ENCODE results near the gene P2RY6. TPM values are rescaled to one million over a fixed set of nuclear protein-coding genes. Genes with fewer than 3 reads are reported as not detected.

P2RY6 gene
- total RNA-seq, 2 donors from 2014 or later: not detected

DNA sequence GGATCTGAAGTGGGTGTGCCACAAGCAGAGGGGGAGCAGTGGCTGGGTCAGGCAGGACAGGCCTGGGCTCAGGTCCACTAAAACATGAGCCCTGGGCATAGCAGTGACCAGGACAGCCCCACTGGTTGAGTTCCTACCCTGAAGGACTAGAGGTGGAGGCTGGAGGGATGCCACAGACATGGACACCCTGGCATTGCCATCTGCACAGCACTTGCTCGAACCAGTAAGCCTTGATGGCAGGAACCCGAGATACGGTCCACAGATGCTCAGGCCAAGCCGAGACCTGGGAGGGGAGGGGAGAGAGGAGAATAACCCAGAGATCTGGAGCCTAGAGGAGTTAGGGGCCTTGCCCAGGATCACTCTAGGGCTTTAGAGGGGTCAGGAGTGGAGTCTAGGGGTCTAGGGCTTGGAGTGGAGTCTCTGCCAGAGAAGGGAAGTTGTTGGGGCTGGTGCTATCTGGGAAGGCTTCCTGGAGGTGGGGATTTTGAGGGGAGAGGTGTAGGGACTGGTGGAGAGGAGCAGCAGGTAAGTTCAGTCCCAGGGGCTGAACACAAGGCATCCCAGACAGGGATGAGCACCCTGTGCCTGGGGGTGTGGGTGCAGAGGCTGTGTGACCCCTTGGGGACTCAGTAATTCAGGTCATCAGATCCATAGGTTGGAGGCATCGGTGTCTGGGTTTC, 73.5 kb downstream of the P2RY6 start:
- H3K4me1 Mint-ChIP-seq: no peaks in the 10 kb centered on the region
- H3K36me3 Mint-ChIP-seq (ENCODE audit: low read depth): no peaks in the 10 kb centered on the region
- no peak for ATAC-seq (replicated peaks)
- no peaks in the 10 kb centered on the region for H3K9me3 Mint-ChIP-seq
- no peak overlapping the region for H3K4me3 Mint-ChIP-seq
- peak overlapping the region; percentile 15 for H3K27ac Mint-ChIP-seq
- H3K27me3 Mint-ChIP-seq: peaks cover 5% of the 10 kb centered on the region

DNA sequence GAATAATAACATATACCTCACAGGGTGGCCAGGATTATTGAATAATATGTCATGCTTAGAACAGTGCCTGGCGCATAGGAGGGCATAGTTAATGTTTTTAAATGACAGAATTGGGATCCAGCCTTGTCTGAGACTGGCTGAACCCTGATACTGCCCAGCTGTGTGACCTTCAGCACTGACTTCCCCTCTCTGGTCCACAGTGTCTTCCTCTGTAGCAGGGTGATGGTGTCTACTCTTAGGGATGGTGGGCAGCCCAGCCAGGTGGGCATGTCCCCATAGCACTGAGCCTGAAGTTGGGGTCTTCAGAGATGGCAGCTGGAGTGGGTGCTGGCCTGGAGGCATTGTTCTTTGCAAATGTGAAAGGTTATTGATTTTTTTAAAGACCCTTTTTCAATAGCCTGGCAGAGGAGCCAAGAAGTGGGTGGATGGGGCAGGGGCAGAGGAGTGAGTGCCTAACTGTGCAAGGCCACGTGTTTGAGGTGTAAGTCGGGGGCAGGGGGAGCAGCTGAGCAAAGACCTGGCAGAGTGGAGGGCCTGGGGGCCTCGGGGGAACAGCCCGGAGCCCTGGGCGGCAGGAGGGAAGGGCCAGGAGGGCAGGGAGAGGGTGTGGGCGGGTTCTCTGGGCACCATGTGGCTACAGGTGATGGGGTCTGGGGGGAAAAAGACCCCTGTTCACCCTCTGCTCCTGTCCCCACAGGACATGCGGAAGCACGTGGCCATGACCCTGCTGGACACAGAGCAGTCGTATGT, 74.2 kb downstream of the P2RY6 start:
- Mint-ChIP-seq H3K36me3 (ENCODE audit: low read depth) (no peaks in the 10 kb centered on the region), H3K27me3 (peaks cover 5% of the 10 kb centered on the region), H3K9me3 (no peaks in the 10 kb centered on the region), H3K27ac (peak overlapping the region; percentile 15), H3K4me3 (no peak overlapping the region), H3K4me1 (no peaks in the 10 kb centered on the region)
- no peak for ATAC-seq (replicated peaks)

DNA sequence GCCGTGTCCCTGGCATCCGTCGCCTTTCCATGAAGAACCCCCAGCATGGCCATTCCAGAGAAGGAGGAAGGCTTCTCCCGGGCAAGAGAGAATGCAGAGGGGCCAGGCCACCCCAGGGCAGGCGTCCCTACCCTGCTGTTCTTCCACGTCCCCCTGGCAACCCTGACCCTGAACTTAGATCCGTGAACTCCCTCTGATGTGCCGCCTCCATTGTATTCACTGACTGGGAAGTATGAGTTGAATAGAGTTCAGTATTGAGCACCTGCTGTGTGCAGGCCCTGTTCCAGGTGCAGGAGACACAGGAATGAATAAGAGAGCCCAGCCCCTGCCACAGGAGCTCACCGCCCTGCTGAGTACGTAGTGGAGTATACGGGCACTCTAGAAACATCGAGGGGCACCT, 74.9 kb downstream of the P2RY6 start:
- Mint-ChIP-seq H3K4me3 (no peak overlapping the region), H3K9me3 (no peaks in the 10 kb centered on the region), H3K4me1 (no peaks in the 10 kb centered on the region), H3K27ac (no peak overlapping the region), H3K27me3 (peaks cover 5% of the 10 kb centered on the region), H3K36me3 (ENCODE audit: low read depth) (no peaks in the 10 kb centered on the region)
- no peak for ATAC-seq (replicated peaks)

Other genes starting within 250 kb of the P2RY6 start
- 10 to 100 TPM; 21.7 to 22.3 TPM for gene FCHSD2, start 130.0 kb upstream of the P2RY6 start, total RNA-seq
- gene P2RY2, start 54.1 kb upstream of the P2RY6 start, total RNA-seq: not detected
- gene ARHGEF17, start 35.9 kb downstream of the P2RY6 start, total RNA-seq: under 1 TPM; 0.06 to 0.42 TPM
- 10 to 100 TPM; 31.2 to 39.9 TPM for gene RELT, start 104.1 kb downstream of the P2RY6 start, total RNA-seq